Fibroblast of pulmonary artery (primary cell): ENCODE measurements around the gene IL17C.

Experiments
- DNase-seq: peaks from one replicate; pipeline ENCODE4 v3.0.0-alpha.2; 2010; ENCODE audit warnings: low read depth
- H3K4me3 ChIP-seq: replicated peaks from 2 replicates; pipeline ENCODE4 v1.5.1; 2011; ENCODE audit warnings: low read depth, mild to moderate bottlenecking, control low read depth, low read length, moderate library complexity
- TF ChIP-seq, protein P1 (sequence below): IDR thresholded peaks from 2 replicates; pipeline ENCODE4 v1.5.1; 2011; ENCODE audit warnings: mild to moderate bottlenecking, control low read depth, low read length, inconsistent platforms; ENCODE audit errors: missing control alignments

IL17C gene

DNA sequence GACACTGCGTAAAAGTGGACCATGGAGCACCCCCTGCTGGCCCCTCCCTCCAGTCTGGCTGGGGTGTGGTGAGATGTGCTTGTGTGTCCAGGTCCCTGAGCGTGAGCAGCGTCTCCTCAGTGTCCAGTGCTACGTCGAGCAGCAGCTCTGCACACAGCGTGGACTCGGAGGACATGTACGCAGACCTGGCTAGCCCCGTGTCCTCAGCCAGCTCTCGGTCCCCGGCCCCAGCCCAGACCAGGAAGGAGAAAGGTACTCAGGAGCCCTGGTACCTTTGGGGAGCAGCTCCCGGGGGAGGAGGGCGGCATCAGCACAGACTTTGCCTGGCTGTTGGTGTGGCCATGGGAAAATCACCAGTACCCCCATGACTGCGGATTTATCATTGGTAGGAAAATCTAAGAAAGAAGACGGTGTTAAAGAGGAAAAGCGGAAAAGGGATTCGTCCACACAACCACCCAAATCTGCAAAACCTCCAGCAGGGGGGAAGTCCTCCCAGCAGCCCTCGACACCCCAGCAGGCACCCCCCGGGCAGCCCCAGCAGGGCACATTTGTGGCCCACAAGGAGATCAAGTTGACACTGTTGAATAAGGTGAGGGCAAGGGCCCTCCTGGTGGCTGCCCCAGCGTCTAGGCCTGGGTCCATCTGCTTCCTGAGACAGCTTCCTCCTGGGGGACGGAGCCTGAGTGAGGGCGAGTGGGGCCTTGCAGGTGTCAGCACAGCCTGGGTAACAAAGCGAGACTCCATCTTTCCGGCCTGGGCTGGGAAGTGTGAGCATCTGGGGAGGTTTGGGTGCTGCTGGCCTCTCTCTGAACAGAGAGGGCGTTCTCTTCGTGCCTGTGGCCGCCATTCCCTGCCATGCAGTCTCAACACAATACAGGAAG lies 10.6 kb upstream of the IL17C start:
- TF ChIP-seq, protein P1, sequence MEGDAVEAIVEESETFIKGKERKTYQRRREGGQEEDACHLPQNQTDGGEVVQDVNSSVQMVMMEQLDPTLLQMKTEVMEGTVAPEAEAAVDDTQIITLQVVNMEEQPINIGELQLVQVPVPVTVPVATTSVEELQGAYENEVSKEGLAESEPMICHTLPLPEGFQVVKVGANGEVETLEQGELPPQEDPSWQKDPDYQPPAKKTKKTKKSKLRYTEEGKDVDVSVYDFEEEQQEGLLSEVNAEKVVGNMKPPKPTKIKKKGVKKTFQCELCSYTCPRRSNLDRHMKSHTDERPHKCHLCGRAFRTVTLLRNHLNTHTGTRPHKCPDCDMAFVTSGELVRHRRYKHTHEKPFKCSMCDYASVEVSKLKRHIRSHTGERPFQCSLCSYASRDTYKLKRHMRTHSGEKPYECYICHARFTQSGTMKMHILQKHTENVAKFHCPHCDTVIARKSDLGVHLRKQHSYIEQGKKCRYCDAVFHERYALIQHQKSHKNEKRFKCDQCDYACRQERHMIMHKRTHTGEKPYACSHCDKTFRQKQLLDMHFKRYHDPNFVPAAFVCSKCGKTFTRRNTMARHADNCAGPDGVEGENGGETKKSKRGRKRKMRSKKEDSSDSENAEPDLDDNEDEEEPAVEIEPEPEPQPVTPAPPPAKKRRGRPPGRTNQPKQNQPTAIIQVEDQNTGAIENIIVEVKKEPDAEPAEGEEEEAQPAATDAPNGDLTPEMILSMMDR = no peak
- H3K4me3 ChIP-seq = no peak overlapping the region
- no peak for DNase-seq

DNA sequence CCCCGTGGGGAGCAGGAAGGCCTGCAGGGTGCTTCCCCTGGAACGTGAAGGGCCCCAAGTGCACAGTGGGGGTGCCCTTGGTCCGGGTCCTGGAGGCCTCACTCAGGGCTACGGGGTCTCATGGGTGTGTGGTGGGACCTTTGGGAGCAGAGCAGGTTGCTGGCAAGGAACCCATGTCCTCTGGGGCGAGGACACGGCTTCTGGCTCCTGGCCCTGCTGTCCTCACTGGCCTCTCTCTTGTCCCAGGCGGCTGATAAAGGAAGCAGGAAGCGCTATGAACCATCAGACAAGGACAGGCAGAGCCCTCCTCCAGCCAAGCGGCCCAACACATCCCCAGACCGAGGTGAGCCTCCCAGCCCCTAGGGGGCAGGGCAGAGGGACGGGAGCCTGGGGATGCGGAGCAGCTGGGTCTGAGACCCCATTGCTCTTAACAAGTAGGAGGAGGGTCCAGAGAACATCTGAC lies 9.8 kb upstream of the IL17C start:
- no peak for DNase-seq
- no peak overlapping the region for H3K4me3 ChIP-seq
- TF ChIP-seq, protein P1 = peak; percentile 42

DNA sequence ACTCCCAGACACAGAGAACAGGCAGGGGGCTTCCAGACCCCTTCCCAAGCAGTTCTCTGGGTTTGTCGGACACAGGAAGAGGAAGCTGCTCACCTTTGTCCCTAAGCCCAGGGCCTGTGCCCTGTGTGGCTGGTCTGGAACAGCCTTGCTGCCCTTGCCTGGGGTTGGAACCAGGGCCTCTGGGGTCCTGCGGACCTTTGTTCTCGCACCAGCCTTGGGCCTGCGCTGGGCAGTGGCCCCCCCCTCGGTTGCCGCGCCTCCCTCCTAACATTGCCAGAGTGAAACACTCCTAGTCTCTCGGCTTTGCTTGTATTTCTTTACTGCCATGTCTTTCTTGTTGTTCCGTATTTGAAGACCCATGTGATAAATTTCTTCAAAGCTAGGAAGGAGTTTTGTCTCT lies 8.5 kb upstream of the IL17C start:
- H3K4me3 ChIP-seq = no peak overlapping the region
- TF ChIP-seq, protein P1 = no peak
- no peak for DNase-seq

DNA sequence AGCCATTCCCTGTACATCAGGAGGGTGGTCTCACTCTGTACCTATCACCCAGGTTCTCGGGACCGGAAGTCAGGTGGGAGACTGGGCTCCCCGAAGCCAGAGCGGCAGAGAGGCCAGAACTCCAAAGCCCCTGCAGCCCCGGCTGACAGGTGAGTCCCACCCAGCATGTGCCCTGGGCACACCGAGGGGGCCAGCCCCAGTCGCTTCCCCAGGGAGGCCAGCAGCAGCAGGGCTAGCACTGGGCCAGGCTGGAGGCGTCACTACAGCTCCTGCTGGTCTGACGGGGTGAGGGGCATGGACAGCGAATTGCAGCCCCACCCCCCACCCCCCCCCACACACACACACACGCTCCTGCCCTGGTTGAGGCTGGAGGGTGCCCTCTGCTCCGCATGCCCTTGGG lies 7.9 kb upstream of the IL17C start:
- TF ChIP-seq, protein P1 = no peak
- no peak for DNase-seq
- H3K4me3 ChIP-seq = no peak overlapping the region

DNA sequence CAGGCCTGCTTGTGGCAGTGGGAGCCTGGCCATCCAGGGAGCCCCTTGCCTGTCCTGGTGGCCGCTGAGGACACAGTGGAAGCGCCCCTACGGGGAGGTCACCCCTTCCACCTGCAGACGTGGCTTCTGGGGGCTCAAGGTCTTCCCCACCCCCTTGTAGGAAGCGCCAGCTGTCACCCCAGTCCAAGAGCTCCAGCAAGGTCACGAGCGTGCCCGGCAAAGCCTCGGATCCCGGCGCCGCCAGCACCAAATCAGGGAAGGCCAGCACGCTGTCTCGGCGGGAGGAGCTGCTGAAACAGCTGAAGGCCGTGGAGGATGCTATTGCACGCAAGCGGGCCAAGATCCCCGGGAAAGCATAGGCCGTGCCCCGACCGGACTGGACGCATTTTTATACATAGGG lies 7.4 kb upstream of the IL17C start:
- TF ChIP-seq, protein P1 = no peak
- DNase-seq = no peak
- no peak overlapping the region for H3K4me3 ChIP-seq

DNA sequence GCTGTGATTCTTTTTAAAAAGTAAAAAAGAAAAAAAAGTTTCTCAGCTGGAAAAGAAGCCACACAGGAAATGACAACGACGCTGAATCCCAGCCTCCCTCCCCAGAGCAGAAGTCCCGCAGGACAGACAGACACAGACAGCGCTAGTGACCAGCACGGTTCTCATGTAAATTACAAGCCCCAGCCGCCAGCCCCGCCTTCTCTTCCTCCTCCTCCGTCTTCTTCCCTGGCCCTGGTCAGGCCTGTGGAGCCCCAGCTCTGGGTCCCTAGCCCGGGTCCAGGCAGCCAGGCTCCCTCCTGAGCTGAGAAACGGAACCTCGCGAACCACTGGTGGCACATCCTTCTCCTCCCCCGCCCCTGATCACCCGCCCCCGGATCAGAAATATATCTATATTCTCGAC lies 7.0 kb upstream of the IL17C start:
- DNase-seq = no peak
- TF ChIP-seq, protein P1 = no peak

More for the DNA sequence above, 7.0 kb upstream of the IL17C start:
- no peak overlapping the region for H3K4me3 ChIP-seq
